Measurements from ENCODE around the gene GUCY1A2.
"Not testable (repeated sequence)": the region's sequence is repeated elsewhere in the genome, so short reads cannot be mapped to it uniquely, and the experiment has no call there.

Gene GUCY1A2

GRCh38 chr11:106943089-106943488 lies 75.2 kb downstream of the GUCY1A2 start:
- no peak for DNase-seq (ENCODE audit: low read depth)

GRCh38 chr11:106939157-106939556 lies 79.1 kb downstream of the GUCY1A2 start:
- no peak for DNase-seq (ENCODE audit: low read depth)

- no peak for DNase-seq (ENCODE audit: low read depth)
Observed at GRCh38 chr11:106937111-106937510, 81.2 kb downstream of the GUCY1A2 start.

- DNase-seq (ENCODE audit: low read depth) = no peak
Observed at GRCh38 chr11:106925245-106925644, 93.0 kb downstream of the GUCY1A2 start.

- DNase-seq (ENCODE audit: low read depth) = no peak
Observed at GRCh38 chr11:106920899-106921509, 97.3 kb downstream of the GUCY1A2 start.

- no peak for DNase-seq (ENCODE audit: low read depth)
Observed at GRCh38 chr11:106917973-106918372, 100.3 kb downstream of the GUCY1A2 start.

GRCh38 chr11:106914409-106914808 lies 103.9 kb downstream of the GUCY1A2 start:
- DNase-seq (ENCODE audit: low read depth) = no peak

- no peak for DNase-seq (ENCODE audit: low read depth)
Observed at GRCh38 chr11:106913141-106913540, 105.1 kb downstream of the GUCY1A2 start.

GRCh38 chr11:106904826-106905225 lies 113.5 kb downstream of the GUCY1A2 start:
- no peak for DNase-seq (ENCODE audit: low read depth)

- DNase-seq (ENCODE audit: low read depth) = no peak
Observed at GRCh38 chr11:106889718-106890117, 128.6 kb downstream of the GUCY1A2 start.

GRCh38 chr11:106888386-106888785 lies 129.9 kb downstream of the GUCY1A2 start:
- DNase-seq (ENCODE audit: low read depth) = no peak

- not testable (repeated sequence) for DNase-seq (ENCODE audit: low read depth)
Observed at GRCh38 chr11:106883693-106884092, 134.6 kb downstream of the GUCY1A2 start.

- no peak for DNase-seq (ENCODE audit: low read depth)
Observed at GRCh38 chr11:106879832-106880546, 138.3 kb downstream of the GUCY1A2 start.

GRCh38 chr11:106879029-106879428 lies 139.2 kb downstream of the GUCY1A2 start:
- DNase-seq (ENCODE audit: low read depth) = no peak

- DNase-seq (ENCODE audit: low read depth) = no peak
Observed at GRCh38 chr11:106875013-106875412, 143.3 kb downstream of the GUCY1A2 start.

- DNase-seq (ENCODE audit: low read depth) = no peak
Observed at GRCh38 chr11:106872246-106872645, 146.0 kb downstream of the GUCY1A2 start.

- no peak for DNase-seq (ENCODE audit: low read depth)
Observed at GRCh38 chr11:106858200-106858599, 160.1 kb downstream of the GUCY1A2 start.

GRCh38 chr11:106856566-106856965 lies 161.7 kb downstream of the GUCY1A2 start:
- no peak for DNase-seq (ENCODE audit: low read depth)

GRCh38 chr11:106854429-106854828 lies 163.8 kb downstream of the GUCY1A2 start:
- no peak for DNase-seq (ENCODE audit: low read depth)

- DNase-seq (ENCODE audit: low read depth) = no peak
Observed at GRCh38 chr11:106853850-106854401, 164.3 kb downstream of the GUCY1A2 start.

GRCh38 chr11:106852779-106853178 lies 165.5 kb downstream of the GUCY1A2 start:
- DNase-seq (ENCODE audit: low read depth) = no peak

- DNase-seq (ENCODE audit: low read depth) = no peak
Observed at GRCh38 chr11:106848526-106848925, 169.8 kb downstream of the GUCY1A2 start.

GRCh38 chr11:106842134-106842533 lies 176.1 kb downstream of the GUCY1A2 start:
- no peak for DNase-seq (ENCODE audit: low read depth)

- no peak for DNase-seq (ENCODE audit: low read depth)
Observed at GRCh38 chr11:106840947-106841346, 177.3 kb downstream of the GUCY1A2 start.
